GM12878 (cell line): Measurements from ENCODE around the gene ENDOV. TPM values are rescaled to one million over a fixed set of nuclear protein-coding genes. Genes with fewer than 3 reads are reported as not detected.

Experiments used
- ATAC-seq: fragments of 200-7000 bp; cut with Tn5 transposase; 3 replicates; pipeline ENCODE4 v1.9.1; 2020; ENCODE audit warnings: mild to moderate bottlenecking, moderate library complexity
- BruUV-seq: library from RNA; stranded (reverse); fragments of 400-500 nt; replicated peaks from 2 replicates; lab custom pipeline; 2021; lab: Mats Ljungman, UMichigan
- CTCF ChIA-PET: fragments of 300-600 bp; sonication (Branson Sonifier 250); formaldehyde crosslinking; extraction: SDS; loops from one replicate; lab custom pipeline; 2021; ENCODE audit warnings: inconsistent platforms; lab: Yijun Ruan, JAX
- POLR2A ChIA-PET: fragments of 350-600 bp; formaldehyde crosslinking; extraction: SDS; loops from one replicate; lab custom pipeline; 2021; ENCODE audit warnings: inconsistent platforms; lab: Charles Lee
- RAD21 ChIA-PET: fragments of 300-600 bp; sonication (Branson Sonifier 250); formaldehyde crosslinking; loops from one replicate; lab custom pipeline; 2023; ENCODE audit warnings: antibody characterized with exemption; ENCODE audit not compliant: unreplicated experiment; lab: Charles Lee
- SMC1A ChIA-PET: fragments of 300-600 bp; sonication (Branson Sonifier 250); formaldehyde crosslinking; loops from one replicate; lab custom pipeline; 2023; ENCODE audit not compliant: unreplicated experiment, uncharacterized antibody; lab: Charles Lee
- DNase-seq: peaks from one replicate; pipeline ENCODE4 v3.0.0-alpha.2; 2011; ENCODE audit warnings: low read depth, low spot score
- FAIRE-seq: peaks from 3 replicates; lab custom pipeline; 2011; peaks lifted over from hg19 to GRCh38; lab: Jason Lieb, UNC
- H2AFZ ChIP-seq: 2 replicates; pipeline ENCODE4 v1.6.0; 2011; ENCODE audit warnings: low read depth, low read length, control low read depth; ENCODE audit not compliant: control insufficient read depth
- H3K27ac ChIP-seq: 2 replicates; pipeline ENCODE4 v1.5.1; 2011; ENCODE audit warnings: control low read depth; ENCODE audit not compliant: control insufficient read depth, insufficient read depth
- H3K27me3 ChIP-seq, 2 experiments: replicated peaks in 1 of 2; 2 replicates each; pipeline versions ENCODE4 v1.6.0 to v1.6.1; 2011; ENCODE audit warnings: low read length in 1 of 2; ENCODE audit not compliant: control insufficient read depth in 2 of 2, insufficient read depth in 2 of 2
- H3K36me3 ChIP-seq, 2 experiments: 2 replicates each; pipeline ENCODE4 v1.5.1; 2011; ENCODE audit warnings: low read length in 1 of 2; ENCODE audit not compliant: control insufficient read depth in 2 of 2, insufficient read depth in 2 of 2
- H3K4me1 ChIP-seq: 2 replicates; pipeline ENCODE4 v1.6.1; 2011; ENCODE audit warnings: mild to moderate bottlenecking, low read length, moderate library complexity, mixed read lengths; ENCODE audit not compliant: control insufficient read depth, insufficient read depth
- H3K4me2 ChIP-seq: 2 replicates; pipeline ENCODE4 v1.6.0; 2011; ENCODE audit warnings: control low read depth; ENCODE audit not compliant: control insufficient read depth, insufficient read depth
- H3K4me3 ChIP-seq: fragments of 200-600 bp; sonication (generic); 2 replicates; pipeline ENCODE4 v1.5.1; 2016
- H3K79me2 ChIP-seq: 2 replicates; pipeline ENCODE4 v1.6.0; 2011; ENCODE audit warnings: low read length; ENCODE audit not compliant: control insufficient read depth, insufficient read depth
- H3K9ac ChIP-seq: 2 replicates; pipeline ENCODE4 v1.8.0; 2011; ENCODE audit warnings: low read length, control low read depth, mixed read lengths; ENCODE audit not compliant: control insufficient read depth, insufficient read depth
- H3K9me3 ChIP-seq: replicated peaks from 3 replicates; pipeline ENCODE4 v1.5.1; 2011; ENCODE audit warnings: mild to moderate bottlenecking, low read length; ENCODE audit not compliant: control insufficient read depth, insufficient read depth
- H4K20me1 ChIP-seq: 2 replicates; pipeline ENCODE4 v1.6.0; 2011; ENCODE audit not compliant: control insufficient read depth, insufficient read depth
- BCLAF1 ChIP-seq: fragments of 450-650 bp; IDR thresholded peaks from 2 replicates; pipeline ENCODE4 v1.6.1; 2017; ENCODE audit warnings: antibody characterized with exemption, mild to moderate bottlenecking, moderate library complexity
- CBFB ChIP-seq: IDR thresholded peaks from 2 replicates; pipeline ENCODE4 v1.6.1; 2016; ENCODE audit warnings: antibody characterized with exemption, low read depth
- GATAD2B ChIP-seq: fragments of 450-650 bp; conservative IDR thresholded peaks from 2 replicates; pipeline ENCODE4 v1.6.1; 2017; ENCODE audit warnings: low read depth, mild to moderate bottlenecking, moderate library complexity
- TCF12 ChIP-seq: IDR thresholded peaks from 2 replicates; pipeline ENCODE4 v1.6.1; 2011; ENCODE audit warnings: low read depth, mild to moderate bottlenecking, low read length
- YBX1 ChIP-seq: fragments of 450-650 bp; IDR thresholded peaks from 2 replicates; pipeline ENCODE4 v1.6.1; 2016; ENCODE audit warnings: antibody characterized with exemption
- ZNF274 ChIP-seq: IDR thresholded peaks from one replicate; pipeline ENCODE4 v1.8.0; 2011; ENCODE audit not compliant: insufficient read length, insufficient read depth
- WGBS: methylation state at CpG from one replicate; pipeline ENCODE4 v1.1.6; 2016; ENCODE audit warnings: low lambda C conversion rate; ENCODE audit not compliant: insufficient replicate concordance, insufficient coverage; ENCODE audit errors: missing lambda C conversion rate; 5-methylcytosine and 5-hydroxymethylcytosine counted together
- in situ Hi-C: fragments of 300-500 bp; cut with MboI; formaldehyde crosslinking; loops from 9 replicates; pipeline ENCODE4 v1.14.3; 2018; ENCODE audit warnings: mixed read lengths
- intact Hi-C: fragments of 100-400 bp; cut with micrococcal nuclease; formaldehyde crosslinking; loops from one replicate; pipeline ENCODE4 v1.14.2; 2022; ENCODE audit not compliant: unreplicated experiment
- polyA plus RNA-seq, 11 experiments: library from polyadenylated mRNA; depleted of rRNA in 4 of 11; unstranded in 6 of 11; stranded (reverse) in 5 of 11; fragments of >200 nt; fragmentation: Nextera tagmentation in 4 of 11; fragmentation: Illumina TruSeq in 1 of 11; extraction: Ambion mirVana in 4 of 11; extraction: Trizol in 1 of 11; gene quantifications; 1 replicate in 1 of 11; 2 replicates in 10 of 11; pipeline versions ENCODE4 v1.2.1 to v1.2.3, GENCODE V29; 2011 to 2016; ENCODE audit warnings: inconsistent platforms in 2 of 11, missing spikeins in 2 of 11, low read depth in 1 of 11
- total RNA-seq, 4 experiments: library from RNA; depleted of rRNA in 3 of 4; stranded (reverse); fragments of >200 nt in 3 of 4; fragmentation: Illumina TruSeq in 1 of 4; extraction: Trizol in 1 of 4; gene quantifications; 2 replicates each; pipeline versions ENCODE4 v1.2.1 to v1.2.3, GENCODE V29; 2013 to 2021

Gene ENDOV
- total and polyA plus RNA-seq, 10 of the 15 experiments (the other 5 are each of a cell fraction or from before 2014, with no cell fraction given), result 0.63 to 11.9 (median 8.1) TPM

- in situ Hi-C loops (no loop called here), intact Hi-C loops (no loop called here)
- RAD21 ChIA-PET, result no interaction called here
- no TSS peak for BruUV-seq
- no peak for DNase-seq
- CTCF ChIA-PET, result no interaction called here
- no peak overlapping the region for H3K27ac ChIP-seq
- H3K9ac ChIP-seq, result no peak overlapping the region
- 98% methylated on average over 8 of the region's 8 CpGs for WGBS
- no peak for ATAC-seq
- H3K9me3 ChIP-seq, result no peaks in the 10 kb centered on the region
- no peaks in the 10 kb centered on the region for H3K27me3 ChIP-seq
- H4K20me1 ChIP-seq, result no peaks in the 10 kb centered on the region
- TF ChIP-seq TCF12 (no peak), ZNF274 (no peak), GATAD2B (no peak), BCLAF1 (no peak), CBFB (no peak), YBX1 (no peak)
- TF ChIP-seq, all 136 proteins: peak for 0
- ChIA-PET SMC1A (no interaction called here), POLR2A (no interaction called here)
- Histone ChIP-seq H3K4me1 (no peaks in the 10 kb centered on the region), H3K4me2 (no peak overlapping the region), H3K4me3 (no peak overlapping the region), H3K36me3 (peaks cover 44 to 76% of the 10 kb centered on the region in 2 experiments), H3K79me2 (no peaks in the 10 kb centered on the region), H2AFZ (no peak overlapping the region)
- FAIRE-seq, result no peak
Measured at GRCh38 chr17:80382956-80383355, 32.0 kb upstream of the ENDOV start.
